Activated T-cell treated with anti-CD3 and anti-CD28 coated beads for 48 hours (primary cell): ENCODE measurements around the gene CPNE4.

Experiments used
- DNase-seq: peaks from one replicate; pipeline ENCODE4 v3.0.0-alpha.2; 2020; ENCODE audit warnings: low read depth

CPNE4 gene

DNA sequence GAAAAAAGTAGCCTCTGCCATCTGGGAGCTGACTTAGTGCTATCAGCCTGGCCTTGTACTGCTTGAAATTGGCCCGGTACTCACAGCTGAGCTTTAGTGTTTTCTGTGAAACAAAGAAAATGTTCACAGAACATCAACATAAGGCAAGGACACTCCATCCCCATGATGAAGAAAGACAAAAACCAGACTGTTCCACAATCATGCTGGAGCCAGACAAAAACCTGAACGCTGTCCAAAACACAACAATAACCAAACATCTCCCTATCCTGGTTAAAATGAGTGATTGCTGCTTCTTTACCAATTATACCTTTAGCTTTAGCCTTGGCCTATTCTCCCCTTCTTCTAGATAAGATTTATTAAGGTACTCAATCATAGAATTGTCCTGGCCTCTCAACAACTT is 153.9 kb downstream of the CPNE4 start:
- DNase-seq: no peak

DNA sequence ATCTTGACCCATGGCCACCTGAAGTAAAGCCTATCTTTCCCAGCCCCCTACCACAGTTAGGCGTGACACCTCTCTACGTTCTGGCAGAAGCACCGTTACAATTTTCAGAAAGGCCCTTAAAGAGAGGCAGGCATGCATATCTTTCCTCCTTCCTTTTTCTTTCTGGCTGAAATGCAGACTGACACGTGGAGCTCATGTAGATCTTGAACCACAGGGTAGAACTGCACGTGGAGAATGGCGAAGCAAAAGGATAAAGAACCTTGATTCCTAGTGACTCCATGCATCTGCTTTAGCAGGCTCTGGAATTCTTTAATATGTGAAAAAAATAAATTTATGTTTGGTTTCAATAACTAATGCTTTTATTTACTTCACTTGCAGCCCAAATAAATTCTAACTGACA is 166.6 kb downstream of the CPNE4 start:
- DNase-seq: no peak

DNA sequence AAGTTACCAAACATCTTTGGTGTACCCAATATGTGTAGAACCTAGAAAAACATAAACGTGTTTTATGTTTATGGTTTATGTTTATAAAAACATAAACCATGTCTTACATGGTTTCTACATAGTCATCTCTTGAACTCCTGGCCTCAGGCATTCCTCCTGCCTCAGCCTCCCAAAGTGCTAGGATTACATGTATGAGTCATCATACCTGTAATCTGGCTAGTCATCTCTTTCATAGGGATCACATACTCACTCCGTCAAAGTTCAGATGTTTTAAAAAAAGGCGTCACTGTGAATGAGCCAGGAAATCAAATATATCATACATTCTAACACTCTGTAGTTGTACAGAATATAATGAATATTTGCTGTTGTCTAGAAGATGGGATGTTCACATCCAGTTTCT is 178.6 kb downstream of the CPNE4 start:
- DNase-seq: no peak

DNA sequence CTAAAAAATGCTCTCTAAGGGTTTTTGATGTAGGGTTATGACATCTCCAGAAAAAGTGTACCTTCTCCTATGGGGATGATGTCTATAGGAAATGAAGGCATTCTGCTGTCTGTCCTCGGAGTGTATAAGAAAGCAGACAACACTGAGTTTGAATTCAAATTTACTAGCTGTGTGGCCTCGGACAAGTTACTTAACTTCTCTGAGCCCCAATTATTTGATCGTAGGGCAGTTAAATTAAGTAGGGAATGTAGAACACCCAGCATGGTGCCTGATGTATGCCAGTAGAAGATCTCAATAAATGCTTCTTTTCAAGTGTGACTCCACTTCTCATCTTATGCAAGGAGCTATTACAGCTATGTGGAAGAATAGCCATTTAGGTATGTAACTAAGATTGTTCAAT is 184.6 kb downstream of the CPNE4 start:
- no peak for DNase-seq

DNA sequence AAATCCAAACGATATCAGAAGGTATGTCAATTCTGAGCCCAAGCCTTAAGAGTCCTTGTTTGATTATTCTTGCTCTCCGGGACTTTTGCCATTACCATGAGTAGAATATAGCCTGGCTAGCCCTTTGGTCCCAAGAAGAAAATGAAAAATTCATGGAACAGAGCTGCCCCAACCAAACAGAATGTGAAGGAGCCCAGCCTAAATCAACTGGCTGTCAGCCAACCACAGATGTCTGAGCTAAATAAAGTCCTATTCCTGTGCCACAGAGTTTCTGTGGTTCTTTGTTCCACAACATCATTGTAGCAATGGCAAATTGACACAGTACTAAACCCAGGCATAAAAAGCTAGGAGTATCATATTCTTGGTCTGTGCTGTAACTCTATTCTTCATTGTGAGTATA is 185.2 kb downstream of the CPNE4 start:
- no peak for DNase-seq

DNA sequence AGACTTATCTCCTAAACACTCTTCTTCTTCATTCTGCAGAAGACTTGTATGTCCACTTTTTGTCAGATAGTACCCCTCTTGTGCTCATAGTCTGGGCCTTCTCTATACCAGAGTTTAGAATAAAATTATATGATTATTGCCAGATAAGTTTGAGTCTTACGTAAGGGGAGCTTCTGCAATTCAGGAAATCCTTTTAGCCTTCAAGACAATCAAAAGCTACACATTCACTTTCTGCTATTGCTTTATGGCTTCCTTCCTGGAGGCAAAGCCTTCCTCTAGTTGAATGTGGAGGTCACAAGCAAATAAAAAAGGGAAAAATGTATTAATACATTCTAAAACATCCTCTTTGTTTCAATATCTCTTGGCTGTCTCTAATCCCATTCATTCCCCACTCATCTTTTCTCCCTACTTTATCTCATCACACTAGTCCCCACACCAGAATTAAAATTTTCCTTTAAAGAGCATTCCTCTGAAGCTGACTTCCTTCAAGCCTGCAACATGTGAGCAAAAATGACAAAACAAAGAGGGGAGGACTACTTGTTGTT is 186.8 kb downstream of the CPNE4 start:
- no peak for DNase-seq

DNA sequence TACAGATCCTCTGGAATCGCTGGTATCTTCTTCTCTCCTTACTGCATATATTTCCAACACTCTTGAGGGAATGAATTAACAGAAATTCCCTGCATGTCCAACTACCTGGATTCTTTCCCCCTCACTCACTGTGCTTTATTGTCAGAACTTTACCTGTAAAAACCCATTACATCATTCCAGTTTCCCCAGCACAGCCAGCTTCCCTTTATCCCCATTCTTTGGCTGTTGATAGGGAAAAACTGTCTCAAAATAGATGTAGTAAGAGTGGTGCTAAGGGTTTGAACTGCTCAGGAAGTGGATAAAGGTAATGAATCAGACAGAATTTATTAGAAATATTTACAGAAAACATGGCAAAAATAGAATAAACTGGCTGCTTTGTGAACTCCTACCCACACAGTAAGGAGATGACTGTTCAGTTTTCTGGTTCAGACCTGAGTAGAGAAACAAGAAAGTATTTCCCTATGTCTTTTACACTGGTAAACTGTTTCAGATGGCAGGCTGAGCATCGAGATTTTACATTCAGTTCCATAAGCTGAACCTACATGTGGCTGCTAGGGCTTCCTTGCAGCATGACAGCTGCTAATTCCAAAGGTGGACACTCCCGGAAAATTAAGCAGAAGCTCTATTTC is 188.4 kb downstream of the CPNE4 start:
- DNase-seq: no peak

DNA sequence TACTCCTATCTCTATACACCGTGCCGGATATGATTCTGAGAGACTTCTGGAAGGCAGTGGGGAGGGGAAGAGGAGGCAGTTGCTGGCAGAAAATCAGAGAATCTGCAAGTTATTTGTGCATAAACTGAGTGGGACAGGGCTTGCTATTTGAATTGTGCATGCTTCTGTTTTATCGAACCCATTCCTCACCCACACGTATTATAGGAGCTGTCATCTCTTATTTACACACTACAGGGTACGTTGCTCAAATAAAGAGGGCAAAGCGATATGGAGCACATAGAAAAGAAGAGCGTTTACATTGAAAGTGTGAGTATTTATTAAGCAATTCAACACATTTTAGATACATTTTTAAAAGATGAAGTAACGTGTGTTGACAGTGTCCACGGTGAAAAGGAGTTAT is 191.6 kb downstream of the CPNE4 start:
- no peak for DNase-seq

DNA sequence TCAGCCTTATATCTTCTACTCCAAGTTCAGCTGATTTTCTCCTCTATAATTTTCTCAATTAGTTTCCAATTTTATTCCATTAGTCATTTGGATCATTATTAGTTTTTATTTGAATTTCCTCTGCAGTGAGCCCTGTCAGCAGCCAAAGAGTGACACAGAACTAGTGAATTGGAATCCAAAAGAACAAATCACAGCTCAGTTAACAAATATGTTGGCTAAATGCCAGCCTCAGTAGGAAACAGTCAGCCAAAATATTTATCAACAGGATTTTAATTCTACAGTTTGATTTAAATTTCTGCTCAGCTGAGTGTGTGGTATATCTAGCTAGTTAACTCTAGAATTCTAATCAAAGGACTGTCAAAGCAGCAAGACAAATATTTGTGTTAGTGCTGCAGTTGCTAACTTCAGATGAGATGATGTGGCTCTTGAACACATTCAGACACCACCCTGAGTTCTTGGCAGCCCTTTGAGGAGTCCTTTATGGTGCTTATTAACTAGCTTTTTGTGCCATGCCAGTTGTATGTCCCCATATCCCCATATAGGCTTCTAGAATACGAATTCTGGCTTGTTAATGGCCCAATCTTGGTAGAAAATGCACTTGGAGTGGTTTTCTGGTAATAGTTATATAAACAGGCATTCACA is 194.5 kb downstream of the CPNE4 start:
- DNase-seq: no peak

DNA sequence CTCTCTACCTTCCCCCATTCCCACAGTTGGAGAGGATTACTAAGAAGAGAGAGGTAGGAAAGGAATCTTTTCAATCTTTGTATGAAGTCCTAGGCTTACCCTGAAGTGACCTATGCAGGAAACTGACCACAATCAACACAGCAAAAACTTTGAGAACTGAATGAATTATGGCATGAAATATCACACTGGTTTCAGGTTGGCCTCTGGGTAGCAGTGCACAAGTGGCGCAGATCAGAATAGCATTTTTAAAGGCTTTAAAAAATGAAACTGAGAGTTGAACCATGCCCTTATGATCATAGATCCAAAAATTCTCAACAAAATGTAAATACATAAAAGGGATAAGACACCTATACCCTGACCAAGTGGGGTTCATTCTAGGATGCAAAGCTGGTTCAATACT is 198.9 kb downstream of the CPNE4 start:
- DNase-seq: no peak

DNA sequence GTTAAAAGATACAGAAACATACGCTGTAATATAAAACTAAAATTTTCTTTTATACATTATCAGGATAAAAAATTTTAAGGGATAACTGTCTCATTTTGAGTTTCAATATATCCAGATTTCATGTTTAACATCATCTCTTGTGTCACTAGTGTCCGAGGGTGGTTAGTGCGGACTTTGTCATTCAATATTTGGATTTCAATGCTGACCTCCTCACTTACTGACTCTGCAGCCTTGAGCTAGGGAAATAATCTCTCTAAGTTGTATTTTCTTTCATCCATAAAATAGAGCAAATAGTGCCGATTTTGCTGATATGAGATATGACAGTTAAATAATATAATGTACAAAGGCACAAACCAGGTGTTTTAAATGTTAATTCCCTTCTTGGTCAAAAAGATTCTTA is 203.2 kb downstream of the CPNE4 start:
- DNase-seq: no peak

DNA sequence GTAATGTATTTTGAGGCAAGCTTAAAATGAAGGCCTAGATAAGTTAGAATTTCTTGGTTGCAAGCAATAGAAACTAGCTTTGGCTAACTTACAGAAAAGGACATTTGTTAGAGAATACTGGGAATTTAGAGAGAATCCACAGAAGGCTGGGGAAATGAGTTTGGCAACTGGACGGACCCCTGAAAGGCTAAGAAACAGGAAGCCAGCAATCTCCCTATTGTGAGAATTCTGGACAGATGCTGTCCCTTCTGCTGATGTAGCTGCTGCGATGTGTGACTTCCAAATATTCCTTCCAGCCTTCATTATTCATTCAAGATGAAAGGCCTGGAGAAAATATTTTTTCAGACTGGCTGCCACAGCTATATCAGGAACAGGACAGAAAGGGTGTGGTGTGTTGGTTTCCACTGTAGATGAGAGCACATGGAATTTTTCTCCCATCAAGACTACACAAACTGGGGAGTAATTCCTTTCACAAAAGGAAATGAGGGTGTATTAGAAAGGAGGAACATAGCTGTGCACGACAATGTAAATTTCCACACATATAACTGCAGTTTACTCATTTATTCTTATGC is 213.5 kb downstream of the CPNE4 start:
- no peak for DNase-seq

DNA sequence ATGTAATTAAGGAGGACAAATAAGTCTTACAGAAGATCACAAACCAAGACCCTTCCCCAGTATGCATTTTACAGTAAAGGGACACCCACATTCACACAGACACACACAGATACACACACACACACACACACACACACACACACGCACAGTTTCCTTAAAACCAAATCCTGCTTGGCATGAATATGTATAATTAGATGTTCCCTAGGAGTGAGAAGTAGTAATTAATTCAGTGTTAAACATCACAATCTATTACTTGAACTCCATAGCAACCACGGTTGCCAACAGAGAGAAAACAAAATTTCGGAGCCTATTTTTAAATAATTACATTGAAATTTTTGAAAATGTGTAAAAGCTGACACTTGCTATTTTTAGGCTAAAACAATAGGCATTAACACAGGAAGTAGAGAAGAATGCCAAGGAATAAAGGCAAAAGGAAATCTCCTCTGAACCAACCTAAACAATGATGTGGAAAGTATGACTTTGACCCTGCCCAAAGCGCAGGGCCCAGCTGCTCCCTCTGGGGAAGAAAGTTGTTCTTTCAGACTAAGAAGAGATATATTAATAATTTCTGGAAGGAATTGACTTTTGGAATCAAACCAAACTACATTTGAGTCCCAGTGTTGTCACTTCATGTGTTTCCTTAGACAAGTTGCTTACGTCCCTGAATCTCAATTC is 215.3 kb downstream of the CPNE4 start:
- DNase-seq: no peak

DNA sequence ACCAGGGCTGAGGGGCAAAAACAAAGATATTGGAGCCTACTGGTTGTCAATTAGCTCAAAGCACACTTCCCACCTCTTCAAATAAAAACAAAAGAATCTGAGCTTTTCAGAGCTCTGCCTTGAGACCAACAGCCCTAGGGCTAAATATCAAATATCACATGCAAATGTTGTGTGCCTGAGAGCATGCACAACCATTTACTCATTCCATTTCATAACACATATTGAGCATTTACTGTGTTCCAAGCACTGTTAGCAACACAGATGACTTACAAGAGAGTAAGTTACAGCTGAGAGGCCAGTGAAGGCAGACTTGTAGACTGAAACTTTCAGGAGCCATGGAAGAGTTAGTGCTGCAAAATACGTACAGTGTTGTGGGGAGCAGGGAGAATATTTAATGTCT is 222.4 kb downstream of the CPNE4 start:
- DNase-seq: no peak

DNA sequence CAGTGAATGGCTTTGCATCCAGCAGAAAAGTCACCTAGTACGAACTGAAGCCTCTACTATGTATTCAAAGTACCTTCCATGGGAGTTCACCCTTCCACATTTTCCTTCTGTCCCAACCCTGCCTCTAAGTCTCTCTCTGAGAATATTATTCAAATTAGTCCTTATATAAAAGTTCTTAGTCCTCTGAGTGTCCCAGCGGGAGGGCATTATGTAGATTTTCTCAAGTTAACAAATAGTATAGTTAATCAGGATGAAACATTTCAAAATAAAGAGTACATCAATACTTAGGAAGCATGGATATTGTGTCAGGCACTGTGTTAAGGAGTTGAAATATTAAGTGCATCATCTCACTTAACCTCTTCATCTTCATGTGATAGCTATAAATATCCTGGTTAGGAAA is 223.3 kb downstream of the CPNE4 start:
- no peak for DNase-seq

DNA sequence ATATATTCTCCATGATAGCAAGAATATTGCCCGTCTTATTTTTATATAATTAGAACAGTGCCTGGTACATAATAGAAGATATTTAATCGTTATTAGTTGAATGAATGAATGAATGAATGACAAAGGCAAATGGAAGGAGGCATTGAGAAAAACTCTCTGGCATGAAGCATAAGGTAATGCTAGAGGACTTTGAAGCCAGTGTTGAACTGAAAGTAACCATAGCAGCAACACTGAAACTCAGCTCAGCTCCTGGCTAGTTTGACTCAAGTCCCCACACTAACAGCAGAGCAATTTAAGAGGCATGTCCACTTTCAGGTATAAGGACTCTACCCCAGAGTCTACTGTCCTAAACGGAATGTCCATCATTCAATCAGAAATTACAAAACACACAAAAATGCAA is 227.0 kb downstream of the CPNE4 start:
- DNase-seq: no peak

DNA sequence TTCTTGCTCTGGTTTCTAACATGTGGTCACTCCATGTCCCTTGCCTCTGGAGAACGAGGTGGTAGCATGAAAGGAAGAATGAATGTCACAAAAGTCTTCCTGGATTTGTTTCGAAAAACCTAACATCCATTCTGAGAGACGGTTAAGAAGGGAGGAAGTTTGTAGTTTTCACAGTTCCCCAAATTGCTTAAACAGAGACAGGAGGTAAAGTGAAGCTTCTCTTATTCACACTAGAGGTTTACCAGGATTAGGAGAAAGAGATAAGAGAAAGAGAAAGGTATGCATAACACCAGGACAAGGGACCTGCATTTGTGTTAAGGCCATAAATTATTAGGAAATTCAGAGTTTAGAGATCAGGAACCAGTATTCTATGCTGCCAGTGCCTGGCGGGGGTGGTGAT is 228.1 kb downstream of the CPNE4 start:
- no peak for DNase-seq

DNA sequence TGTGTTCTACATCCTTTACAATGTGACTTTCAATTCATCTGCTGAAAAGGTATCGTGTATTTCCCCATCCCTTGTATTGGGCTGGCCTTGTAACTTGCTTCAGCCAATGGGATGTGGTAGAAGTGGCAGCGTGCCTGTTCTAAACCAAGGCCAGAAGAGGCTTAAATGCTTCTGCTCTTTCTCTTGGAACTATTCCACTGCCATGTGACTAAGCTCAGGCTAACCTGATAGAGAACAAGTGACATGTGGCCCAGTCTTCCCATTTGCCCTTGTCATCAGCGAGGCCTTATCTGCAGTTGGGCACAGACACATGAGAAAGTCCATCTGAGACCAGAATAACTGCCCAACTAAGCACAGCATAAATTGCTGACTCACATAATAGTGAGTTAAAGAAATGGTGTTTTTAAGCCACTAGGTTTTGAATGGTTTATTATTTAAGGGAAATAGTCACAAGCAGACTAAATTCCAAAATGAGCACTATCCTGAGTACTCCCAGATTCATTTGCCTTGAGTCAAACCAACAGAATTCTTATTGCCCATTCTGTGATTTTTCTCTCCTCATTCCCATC is 230.2 kb downstream of the CPNE4 start:
- no peak for DNase-seq

DNA sequence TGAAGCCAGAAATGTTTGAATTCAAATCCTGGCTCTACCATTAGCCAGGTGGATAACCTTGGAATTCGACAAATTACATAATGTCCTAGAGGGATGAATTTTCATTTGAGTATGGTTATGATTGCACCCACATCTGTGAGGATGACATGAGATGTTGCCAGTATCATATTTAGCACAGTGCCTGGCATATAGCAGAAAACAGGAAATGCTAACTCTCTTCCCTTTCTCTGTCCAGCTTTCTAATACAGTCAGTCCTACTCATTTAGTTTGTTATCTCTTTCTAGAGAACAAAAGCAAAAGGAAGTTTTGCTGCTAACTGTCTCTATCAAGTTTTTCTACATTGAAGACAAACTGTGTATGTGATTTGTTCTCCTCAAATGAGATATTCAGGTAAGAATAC is 231.7 kb downstream of the CPNE4 start:
- no peak for DNase-seq

DNA sequence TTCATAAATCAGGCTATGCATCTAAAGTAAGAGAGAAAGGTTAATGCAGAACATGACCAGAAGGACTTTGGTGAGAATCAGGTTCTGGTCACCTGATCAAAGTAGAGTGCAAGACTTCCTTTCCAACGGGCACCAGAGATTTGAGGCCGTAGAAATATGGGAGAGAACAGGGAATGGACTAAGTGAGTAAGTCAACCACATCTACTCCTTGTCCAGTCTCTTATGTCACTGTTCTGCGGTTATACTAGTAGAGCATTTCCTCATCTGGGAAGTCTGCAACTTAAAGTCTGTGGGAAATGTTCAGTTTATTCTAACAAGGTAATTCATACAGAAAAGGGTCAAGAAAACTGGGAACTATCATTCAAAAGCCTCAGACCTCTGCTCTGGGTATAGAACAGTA is 232.8 kb downstream of the CPNE4 start:
- DNase-seq: no peak

DNA sequence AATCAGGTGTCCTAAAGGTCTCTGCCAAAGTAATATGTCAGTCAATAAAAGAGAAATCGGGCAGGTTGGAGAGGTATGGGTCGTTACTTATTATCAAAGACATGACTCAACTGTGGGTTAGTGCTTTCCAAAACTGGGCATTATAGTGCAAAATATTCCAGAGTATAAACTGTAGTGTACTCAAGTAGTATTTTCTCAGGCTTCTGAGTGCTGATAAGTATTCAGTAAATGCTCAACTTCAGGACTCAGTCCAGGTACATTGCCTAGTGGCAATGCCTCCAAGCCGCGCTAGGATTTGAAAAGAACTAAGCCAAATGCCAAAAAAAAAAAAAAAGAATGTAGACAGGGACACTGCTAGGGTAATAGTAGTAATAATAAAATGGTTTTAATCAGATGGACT is 233.2 kb downstream of the CPNE4 start:
- no peak for DNase-seq

DNA sequence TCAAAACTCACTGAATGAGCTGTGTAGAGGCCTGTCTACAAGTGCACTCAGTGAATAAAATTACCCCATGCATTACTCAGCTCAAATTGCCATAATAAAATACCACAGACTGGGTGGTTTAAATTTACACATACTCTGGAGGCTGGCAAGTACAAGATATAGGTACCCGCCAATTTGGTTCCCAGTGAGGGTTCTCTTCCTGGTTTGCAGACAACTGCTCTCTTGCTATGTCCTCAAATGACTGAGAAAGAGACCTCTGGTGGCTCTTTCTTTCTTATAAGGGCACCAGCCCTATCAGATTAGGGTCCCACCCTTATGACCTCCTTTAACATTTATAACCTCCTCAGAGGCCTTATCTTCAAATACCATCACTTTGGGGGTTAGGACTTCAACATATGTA is 237.0 kb downstream of the CPNE4 start:
- DNase-seq: no peak
